ENCODE data around the gene PCDHA12.

GRCh38 chr5:140875085-140876065, at the start of gene PCDHA12:
- TF ChIP-seq ZFX (IDR thresholded peaks at IDR 0.05; ENCODE audit: borderline replicate concordance) (no peak), CTCF (IDR thresholded peaks at IDR 0.05) (peak; percentile 37)
